T-cell (primary cell): ENCODE data around the gene PPT2. TPM values are rescaled to one million over a fixed set of nuclear protein-coding genes. Genes with fewer than 3 reads are reported as not detected.
A peak's percentile ranks its signal among the peaks of the same experiment; 100 is the strongest.

Experiments
- ATAC-seq, 4 experiments: fragments of 200-7000 bp in 3 of 4; fragments of 150-1000 bp in 1 of 4; cut with Tn5 transposase; replicated peaks in 1 of 4; 1 replicate in 3 of 4; 2 replicates in 1 of 4; pipeline ENCODE4 v1.10.0; 2021; ENCODE audit warnings: moderate library complexity in 3 of 4, mild to moderate bottlenecking in 2 of 4, moderate number of reproducible peaks in 1 of 4
- CTCF ChIA-PET, 2 donors: fragments of 300-600 bp; sonication (Branson Sonifier 250); formaldehyde crosslinking; loops; one replicate each; lab custom pipeline; 2022; ENCODE audit warnings: antibody characterized with exemption in 2 of 2; lab: Charles Lee
- POLR2A ChIA-PET, 2 donors: fragments of 300-600 bp; sonication (Branson Sonifier 250); formaldehyde crosslinking; loops; one replicate each; lab custom pipeline; 2022; ENCODE audit warnings: antibody characterized with exemption in 2 of 2; lab: Charles Lee
- DNase-seq, 35 experiments: peaks; one replicate each; pipeline versions ENCODE4 v3.0.0 to v3.0.0-alpha.2; 2013 to 2023
- H3K27ac ChIP-seq: one replicate; pipeline ENCODE4 v1.5.1; 2013; ENCODE audit warnings: low read length
- H3K27me3 ChIP-seq, 2 experiments: replicated peaks in 1 of 2; 1 replicate in 1 of 2; 2 replicates in 1 of 2; pipeline versions ENCODE4 v1.6.1 to v1.7.0; 2013; ENCODE audit warnings: low read length in 1 of 2, mixed read lengths in 1 of 2; ENCODE audit not compliant: control insufficient read depth in 2 of 2, insufficient read depth in 2 of 2; ENCODE audit errors: extremely low read depth in 1 of 2
- H3K36me3 ChIP-seq, 2 donors: 1 replicate in 1 of 2; 2 replicates in 1 of 2; pipeline versions ENCODE4 v1.6.1 to v1.7.0; 2013; ENCODE audit warnings: low read length in 1 of 2; ENCODE audit not compliant: control insufficient read depth in 2 of 2, insufficient read depth in 1 of 2; ENCODE audit errors: extremely low read depth in 1 of 2
- H3K4me1 ChIP-seq, 2 experiments: 1 replicate in 1 of 2; 2 replicates in 1 of 2; pipeline versions ENCODE4 v1.6.1 to v1.7.0; 2013; ENCODE audit warnings: low read length in 2 of 2, mixed read lengths in 1 of 2; ENCODE audit not compliant: insufficient read depth in 2 of 2, control insufficient read depth in 1 of 2; ENCODE audit errors: extremely low read depth in 1 of 2
- H3K4me3 ChIP-seq, 2 donors: 1 replicate in 1 of 2; 2 replicates in 1 of 2; pipeline versions ENCODE4 v1.5.1 to v1.7.0; 2013; ENCODE audit warnings: mild to moderate bottlenecking in 2 of 2, low read length in 1 of 2, moderate library complexity in 1 of 2; ENCODE audit not compliant: control insufficient read depth in 1 of 2; ENCODE audit errors: extremely low read depth in 1 of 2
- H3K9me3 ChIP-seq: 2 replicates; pipeline ENCODE4 v1.7.0; 2013
- H3K27ac Mint-ChIP-seq, 2 donors: one replicate each; pipeline ENCODE4 v1.8.0; 2020 to 2021; ENCODE audit warnings: mild to moderate bottlenecking in 2 of 2, mixed read lengths in 2 of 2
- H3K27me3 Mint-ChIP-seq, 2 donors: one replicate each; pipeline ENCODE4 v1.8.0; 2021 to 2022; ENCODE audit warnings: mixed read lengths in 2 of 2
- H3K36me3 Mint-ChIP-seq: one replicate; pipeline ENCODE4 v1.8.0; 2021; ENCODE audit warnings: mixed read lengths
- H3K4me1 Mint-ChIP-seq, 3 donors: one replicate each; pipeline ENCODE4 v1.8.0; 2020 to 2022; ENCODE audit warnings: mixed read lengths in 3 of 3, mild to moderate bottlenecking in 1 of 3
- H3K4me3 Mint-ChIP-seq, 3 donors: one replicate each; pipeline ENCODE4 v1.8.0; 2020 to 2022; ENCODE audit warnings: mild to moderate bottlenecking in 3 of 3, mixed read lengths in 3 of 3, moderate library complexity in 3 of 3
- H3K9me3 Mint-ChIP-seq, 3 donors: one replicate each; pipeline ENCODE4 v1.8.0; 2020 to 2022; ENCODE audit warnings: mixed read lengths in 3 of 3
- WGBS: methylation state at CpG from one replicate; pipeline ENCODE4 v1.1.5; 2013; ENCODE audit warnings: missing lambda C conversion rate; ENCODE audit not compliant: insufficient coverage; 5-methylcytosine and 5-hydroxymethylcytosine counted together
- total RNA-seq, 35 experiments: library from RNA in 6 of 35; stranded (reverse) in 6 of 35; fragments of 120-200 nt in 1 of 35; gene quantifications; one replicate each; pipeline versions ENCODE4 v1.2.1 to v1.2.4 and lab custom pipeline; 2013 to 2026

The PPT2 gene
- total RNA-seq, 5 donors from 2014 or later (not counting 1 experiment from before 2014, with no cell fraction given), result 11.2 to 25.6 (median 19.3) TPM

GRCh38 chr6:32178547-32179440 is 24.9 kb downstream of the PPT2 start:
- 2% methylated on average over 22 of the region's 24 CpGs for WGBS
- Histone ChIP-seq H3K9me3 (no peaks in the 10 kb centered on the region), H3K4me1 (peaks cover 32 to 70% of the 10 kb centered on the region in 2 experiments), H3K27me3 (no peaks in the 10 kb centered on the region), H3K36me3 (peaks cover 0 to 37% of the 10 kb centered on the region in 2 donors), H3K27ac (peak overlapping the region; percentile 94), H3K4me3 (peak overlapping the region; percentile 78 to 83)
- H3K4me1 Mint-ChIP-seq, result peaks cover 72 to 80% (median 80%) of the 10 kb centered on the region in 3 donors
- peaks cover 17% of the 10 kb centered on the region for H3K36me3 Mint-ChIP-seq
- no peak for ATAC-seq
- H3K27me3 Mint-ChIP-seq, result no peaks in the 10 kb centered on the region
- CTCF ChIA-PET, result interaction anchor here (0.5 to 0.6 kb wide), 3 partner anchors 84 to 1686 kb away, joined by 3 read pairs; no protein-coding TSS in a partner anchor
- POLR2A ChIA-PET, result interaction anchor here (0.6 to 1.1 kb wide), 3 partner anchors 14 to 51 kb away, joined by 4 to 6 read pairs (median 5); partner anchors contain the start of gene ATF6B (in 1 of the 2)
- H3K9me3 Mint-ChIP-seq, result no peaks in the 10 kb centered on the region
- peak in 1 of 35 experiments; percentile 9 for DNase-seq
- H3K4me3 Mint-ChIP-seq, result peak overlapping the region; percentile 92 to 98 (median 95)
- peak overlapping the region; percentile 96 to 99 for H3K27ac Mint-ChIP-seq

DNA sequence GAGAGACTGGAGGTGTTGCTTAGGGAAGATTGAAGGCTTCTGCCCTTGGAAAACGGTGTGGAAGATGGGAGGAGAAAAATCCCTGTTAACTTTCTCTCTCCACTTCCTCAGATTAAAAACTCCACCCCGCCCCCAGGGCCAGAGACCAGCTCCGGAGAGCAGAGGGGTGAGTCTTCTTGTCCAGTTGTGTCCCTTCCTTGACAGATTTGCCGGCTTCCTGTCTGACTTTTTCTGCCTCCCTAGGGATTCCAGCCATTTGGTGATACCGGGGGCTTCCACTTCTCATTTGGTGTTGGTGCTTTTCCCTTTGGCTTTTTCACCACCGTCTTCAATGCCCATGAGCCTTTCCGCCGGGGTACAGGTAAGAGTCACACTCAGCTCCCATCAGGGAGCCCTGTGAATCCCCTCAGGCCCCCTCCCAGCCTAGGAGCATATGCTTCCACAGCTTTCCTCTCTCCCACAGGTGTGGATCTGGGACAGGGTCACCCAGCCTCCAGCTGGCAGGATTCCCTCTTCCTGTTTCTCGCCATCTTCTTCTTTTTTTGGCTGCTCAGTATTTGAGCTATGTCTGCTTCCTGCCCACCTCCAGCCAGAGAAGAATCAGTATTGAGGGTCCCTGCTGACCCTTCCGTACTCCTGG is 25.9 kb downstream of the PPT2 start:
- 88% methylated on average over 6 of the region's 10 CpGs for WGBS
- Mint-ChIP-seq H3K36me3 (peaks cover 17% of the 10 kb centered on the region), H3K4me1 (peaks cover 67 to 76% (median 69%) of the 10 kb centered on the region in 3 donors), H3K9me3 (no peaks in the 10 kb centered on the region), H3K27ac (peak overlapping the region; percentile 96 to 99), H3K4me3 (peak overlapping the region; percentile 92 to 98 (median 95)), H3K27me3 (no peaks in the 10 kb centered on the region)
- Histone ChIP-seq H3K4me3 (no peak overlapping the region), H3K4me1 (peaks cover 23 to 67% of the 10 kb centered on the region in 2 experiments), H3K27ac (no peak overlapping the region), H3K27me3 (no peaks in the 10 kb centered on the region), H3K36me3 (peaks cover 4 to 45% of the 10 kb centered on the region in 2 donors), H3K9me3 (no peaks in the 10 kb centered on the region)
- ChIA-PET CTCF (interaction anchor here in 1 of 2 donors (0.6 kb wide), 1 partner anchor 1687 kb away, joined by 3 read pairs; no protein-coding TSS in a partner anchor), POLR2A (interaction anchor here in 1 of 2 donors (1.1 kb wide), 1 partner anchor 52 kb away, joined by 6 read pairs; the partner anchor contains the start of gene ATF6B)
- DNase-seq (no peak), ATAC-seq (no peak)

- H3K27me3 ChIP-seq, result no peaks in the 10 kb centered on the region
- H3K27me3 Mint-ChIP-seq, result no peaks in the 10 kb centered on the region
- no peak overlapping the region for H3K27ac ChIP-seq
- POLR2A ChIA-PET, result no interaction called here
- H3K4me1 Mint-ChIP-seq, result peaks cover 66 to 75% (median 67%) of the 10 kb centered on the region in 3 donors
- peaks cover 4 to 49% of the 10 kb centered on the region in 2 donors for H3K36me3 ChIP-seq
- H3K27ac Mint-ChIP-seq, result peak overlapping the region; percentile 79 to 99
- ATAC-seq (no peak), DNase-seq (no peak)
- 95% methylated on average over 7 of the region's 15 CpGs for WGBS
- H3K4me3 Mint-ChIP-seq, result no peak overlapping the region
- H3K4me3 ChIP-seq, result no peak overlapping the region
- no peaks in the 10 kb centered on the region for H3K9me3 ChIP-seq
- H3K4me1 ChIP-seq, result peaks cover 16 to 64% of the 10 kb centered on the region in 2 experiments
- no peaks in the 10 kb centered on the region for H3K9me3 Mint-ChIP-seq
- CTCF ChIA-PET, result interaction anchor here in 1 of 2 donors (0.7 kb wide), 1 partner anchor 74 kb away, joined by 3 read pairs; no protein-coding TSS in a partner anchor
- peaks cover 25% of the 10 kb centered on the region for H3K36me3 Mint-ChIP-seq
Measured at GRCh38 chr6:32181148-32181702, 27.3 kb downstream of the PPT2 start.

GRCh38 chr6:32181915-32182529 is 28.1 kb downstream of the PPT2 start:
- H3K9me3 Mint-ChIP-seq, result no peaks in the 10 kb centered on the region
- peaks cover 32% of the 10 kb centered on the region for H3K36me3 Mint-ChIP-seq
- ATAC-seq (no peak), DNase-seq (no peak)
- Histone ChIP-seq H3K27me3 (no peaks in the 10 kb centered on the region), H3K4me3 (no peak overlapping the region), H3K27ac (no peak overlapping the region), H3K9me3 (no peaks in the 10 kb centered on the region), H3K36me3 (peaks cover 4 to 57% of the 10 kb centered on the region in 2 donors), H3K4me1 (peaks cover 9 to 64% of the 10 kb centered on the region in 2 experiments)
- H3K4me1 Mint-ChIP-seq, result peaks cover 66 to 75% (median 67%) of the 10 kb centered on the region in 3 donors
- no peak overlapping the region for H3K27ac Mint-ChIP-seq
- ChIA-PET POLR2A (interaction anchor here in 1 of 2 donors (0.6 kb wide), 1 partner anchor 798 kb away, joined by 4 read pairs; no protein-coding TSS in a partner anchor), CTCF (interaction anchor here in 1 of 2 donors (0.7 kb wide), 1 partner anchor 75 kb away, joined by 3 read pairs; no protein-coding TSS in a partner anchor)
- H3K27me3 Mint-ChIP-seq, result no peaks in the 10 kb centered on the region
- H3K4me3 Mint-ChIP-seq, result no peak overlapping the region
- WGBS, result 100% methylated on average over 7 of the region's 10 CpGs

DNA sequence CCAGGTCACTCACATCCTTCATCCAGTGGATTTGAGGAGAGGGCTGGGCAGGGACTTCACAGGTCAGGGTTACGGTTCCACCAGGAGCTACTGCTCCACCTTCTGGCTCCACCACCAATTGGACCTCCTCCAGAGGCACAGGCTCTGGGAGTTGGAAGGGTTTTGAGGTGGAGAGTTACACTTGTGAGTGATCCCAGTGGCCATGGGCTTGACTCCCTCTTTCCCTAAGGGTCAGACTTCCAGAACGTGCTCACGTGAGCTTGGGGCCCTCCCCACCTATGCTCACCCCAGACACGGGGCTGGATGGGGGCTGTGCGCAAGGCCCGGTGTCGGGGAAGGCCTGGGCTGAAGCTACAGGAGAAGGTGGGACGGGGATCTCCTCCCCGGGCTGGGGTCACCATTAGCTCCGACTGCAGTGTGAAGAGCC is 28.6 kb downstream of the PPT2 start:
- peaks cover 4 to 63% of the 10 kb centered on the region in 2 donors for H3K36me3 ChIP-seq
- H3K4me1 ChIP-seq, result peaks cover 9 to 64% of the 10 kb centered on the region in 2 experiments
- H3K4me1 Mint-ChIP-seq, result peaks cover 66 to 75% (median 67%) of the 10 kb centered on the region in 3 donors
- ChIA-PET POLR2A (interaction anchor here in 1 of 2 donors (0.5 kb wide), 1 partner anchor 10 kb away, joined by 3 read pairs; the partner anchor contains the start of gene GPSM3), CTCF (no interaction called here)
- H3K27me3 Mint-ChIP-seq, result no peaks in the 10 kb centered on the region
- no peak for ATAC-seq
- no peaks in the 10 kb centered on the region for H3K27me3 ChIP-seq
- WGBS, result 94% methylated on average over 5 of the region's 10 CpGs
- H3K9me3 Mint-ChIP-seq, result no peaks in the 10 kb centered on the region
- no peak overlapping the region for H3K4me3 ChIP-seq
- H3K27ac ChIP-seq, result no peak overlapping the region
- no peaks in the 10 kb centered on the region for H3K9me3 ChIP-seq
- DNase-seq, result no peak
- H3K27ac Mint-ChIP-seq, result peak overlapping the region; percentile 23 to 66
- no peak overlapping the region for H3K4me3 Mint-ChIP-seq
- peaks cover 37% of the 10 kb centered on the region for H3K36me3 Mint-ChIP-seq
